ENCODE measurements around the gene HCK.

The HCK gene

GRCh38 chr20:32007787-32008616 lies 44.0 kb upstream of the HCK start:
- no peaks in the 10 kb centered on the region for H3K36me3 Mint-ChIP-seq (ENCODE audit: low read depth)

GRCh38 chr20:32009564-32009963 lies 42.5 kb upstream of the HCK start:
- Mint-ChIP-seq H3K27ac (no peak overlapping the region), H3K9me3 (no peaks in the 10 kb centered on the region), H3K36me3 (ENCODE audit: low read depth) (no peaks in the 10 kb centered on the region), H3K4me3 (no peak overlapping the region), H3K4me1 (peaks cover 10% of the 10 kb centered on the region), H3K27me3 (ENCODE audit: low read depth) (peaks cover 8% of the 10 kb centered on the region)
- no peak for TF ChIP-seq CTCF (IDR thresholded peaks at IDR 0.05; ENCODE audit: unreplicated experiment in 3 of 3)

More at GRCh38 chr20:32007787-32008616, 44.0 kb upstream of the HCK start:
- H3K27ac Mint-ChIP-seq: no peak overlapping the region
- H3K4me1 Mint-ChIP-seq: peaks cover 10% of the 10 kb centered on the region
- no peak for TF ChIP-seq CTCF (IDR thresholded peaks at IDR 0.05; ENCODE audit: unreplicated experiment in 3 of 3)
- no peaks in the 10 kb centered on the region for H3K9me3 Mint-ChIP-seq
- H3K4me3 Mint-ChIP-seq: no peak overlapping the region
- H3K27me3 Mint-ChIP-seq (ENCODE audit: low read depth): peaks cover 8% of the 10 kb centered on the region

GRCh38 chr20:32010101-32010500 lies 41.9 kb upstream of the HCK start, which contains the start of gene CCM2L:
Gene CCM2L, plus strand, starts transcription at chr20:32010438. Its CDS starts 17 bp downstream, at chr20:32010455.
- no peaks in the 10 kb centered on the region for H3K36me3 Mint-ChIP-seq (ENCODE audit: low read depth)
- H3K27me3 Mint-ChIP-seq (ENCODE audit: low read depth): peaks cover 9% of the 10 kb centered on the region
- no peak for TF ChIP-seq CTCF (IDR thresholded peaks at IDR 0.05; ENCODE audit: unreplicated experiment in 3 of 3)
- H3K4me1 Mint-ChIP-seq: peaks cover 10% of the 10 kb centered on the region
- H3K9me3 Mint-ChIP-seq: no peaks in the 10 kb centered on the region
- H3K4me3 Mint-ChIP-seq: no peak within 1 kb of the TSS
- H3K27ac Mint-ChIP-seq: peak within 1 kb of the TSS in 1 of 3 experiments; percentile 28

DNA sequence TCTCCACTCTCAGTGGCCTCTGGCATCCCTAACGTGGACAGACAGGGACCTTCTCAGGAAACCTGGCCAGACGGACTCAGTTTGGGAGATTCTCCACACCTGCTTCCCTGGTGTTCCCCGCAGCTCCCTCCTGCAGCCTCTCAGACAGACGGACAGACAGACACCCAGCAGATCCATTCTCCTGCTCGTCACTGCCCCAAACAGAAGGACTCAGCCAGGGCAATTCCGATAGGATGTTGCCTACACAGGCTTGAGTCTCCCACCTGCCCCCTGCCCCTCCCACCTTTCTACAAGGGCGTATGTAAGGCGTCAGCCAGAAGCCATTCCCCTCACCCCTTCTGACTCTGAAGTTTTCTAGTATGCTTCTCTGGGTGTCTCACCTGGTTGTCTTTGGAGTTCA lies 41.4 kb upstream of the HCK start:
- TF ChIP-seq CTCF (IDR thresholded peaks at IDR 0.05; ENCODE audit: unreplicated experiment in 3 of 3): no peak
- Mint-ChIP-seq H3K9me3 (no peaks in the 10 kb centered on the region), H3K27ac (peak overlapping the region in 1 of 3 experiments; percentile 28), H3K4me3 (no peak overlapping the region), H3K36me3 (ENCODE audit: low read depth) (no peaks in the 10 kb centered on the region), H3K27me3 (ENCODE audit: low read depth) (peaks cover 11% of the 10 kb centered on the region), H3K4me1 (peaks cover 10% of the 10 kb centered on the region)

DNA sequence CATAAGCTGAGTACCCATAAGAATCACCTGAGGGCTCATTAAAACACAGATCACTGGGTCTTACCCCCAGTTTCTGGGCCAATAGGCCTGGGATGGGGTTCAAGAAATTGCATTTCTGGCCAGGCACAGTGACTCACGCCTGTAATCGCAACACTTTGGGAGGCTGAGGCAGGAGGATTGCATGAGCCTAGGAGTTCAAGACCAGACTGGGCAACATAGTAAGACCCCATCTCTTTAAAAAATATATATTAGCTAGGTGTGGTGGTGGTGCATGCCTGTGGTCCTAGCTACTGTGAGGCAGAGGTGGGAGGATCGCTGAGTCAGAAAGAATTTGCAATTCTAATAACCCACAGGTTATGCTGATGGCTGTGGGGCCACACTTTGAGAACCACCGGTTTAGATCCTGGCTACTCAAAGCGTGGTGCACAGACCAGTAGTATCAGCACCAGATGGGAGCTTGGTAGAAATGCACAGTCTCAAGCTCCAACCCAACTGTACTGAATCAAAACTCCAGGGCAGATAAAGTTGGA lies 39.8 kb upstream of the HCK start:
- no peak for TF ChIP-seq CTCF (IDR thresholded peaks at IDR 0.05; ENCODE audit: unreplicated experiment in 3 of 3)
- peaks cover 16% of the 10 kb centered on the region for H3K27me3 Mint-ChIP-seq (ENCODE audit: low read depth)
- H3K36me3 Mint-ChIP-seq (ENCODE audit: low read depth): no peaks in the 10 kb centered on the region
- peaks cover 5% of the 10 kb centered on the region for H3K4me1 Mint-ChIP-seq
- H3K9me3 Mint-ChIP-seq: no peaks in the 10 kb centered on the region
- no peak overlapping the region for H3K27ac Mint-ChIP-seq
- no peak overlapping the region for H3K4me3 Mint-ChIP-seq
